T-helper 1 cell (primary cell): ENCODE results near the gene SOX13.
"Not testable (repeated sequence)": the region's sequence is repeated elsewhere in the genome, so short reads cannot be mapped to it uniquely, and the experiment has no call there.

Experiments used
- DNase-seq, 5 donors: peaks; one replicate each; pipeline ENCODE4 v3.0.0-alpha.2; 2012 to 2020
- total RNA-seq, 4 donors: gene quantifications; one replicate each; lab custom pipeline; 2026; lab: John Stamatoyannopoulos, UW

SOX13 gene
- 2.9 to 12.0 (median 10.1) reads per million in 4 donors for total RNA-seq

- DNase-seq = peak in 2 of 5 donors; percentile 4 to 20
Measured at GRCh38 chr1:204072931-204073836, at the start of gene SOX13. TSS of gene SOX13 (plus strand) at chr1:204073115. CDS start at chr1:204112916, 39,801 bp downstream.

GRCh38 chr1:204025917-204026707 lies 46.8 kb upstream of the SOX13 start:
- no peak for DNase-seq

GRCh38 chr1:204027446-204027845 lies 45.5 kb upstream of the SOX13 start:
- DNase-seq = no peak

- DNase-seq = no peak
Measured at GRCh38 chr1:204029016-204029415, 43.9 kb upstream of the SOX13 start.

- no peak for DNase-seq
Measured at GRCh38 chr1:204031098-204031710, 41.7 kb upstream of the SOX13 start.

- no peak for DNase-seq
Measured at GRCh38 chr1:204032642-204033235, 40.2 kb upstream of the SOX13 start.

- no peak for DNase-seq
Measured at GRCh38 chr1:204033306-204033705, 39.6 kb upstream of the SOX13 start.

- DNase-seq = no peak
Measured at GRCh38 chr1:204036882-204037655, 35.8 kb upstream of the SOX13 start.

- DNase-seq = no peak
Measured at GRCh38 chr1:204041232-204041767, 31.6 kb upstream of the SOX13 start.

- no peak for DNase-seq
Measured at GRCh38 chr1:204041803-204042505, 31.0 kb upstream of the SOX13 start.

GRCh38 chr1:204042516-204042915 lies 30.4 kb upstream of the SOX13 start:
- DNase-seq = no peak

GRCh38 chr1:204043680-204044079 lies 29.2 kb upstream of the SOX13 start:
- no peak for DNase-seq

GRCh38 chr1:204044448-204044847 lies 28.5 kb upstream of the SOX13 start:
- no peak for DNase-seq

- no peak for DNase-seq
Measured at GRCh38 chr1:204045430-204045829, 27.5 kb upstream of the SOX13 start.

GRCh38 chr1:204046346-204046745 lies 26.6 kb upstream of the SOX13 start:
- DNase-seq = no peak

GRCh38 chr1:204048796-204049195 lies 24.1 kb upstream of the SOX13 start:
- not testable (repeated sequence) for DNase-seq

- no peak for DNase-seq
Measured at GRCh38 chr1:204051258-204051657, 21.7 kb upstream of the SOX13 start.

- no peak for DNase-seq
Measured at GRCh38 chr1:204051718-204052117, 21.2 kb upstream of the SOX13 start.

- DNase-seq = no peak
Measured at GRCh38 chr1:204053893-204054292, 19.0 kb upstream of the SOX13 start.

GRCh38 chr1:204059970-204060369 lies 12.9 kb upstream of the SOX13 start:
- DNase-seq = no peak

- DNase-seq = no peak
Measured at GRCh38 chr1:204062106-204062505, 10.8 kb upstream of the SOX13 start.
